Mucosa of descending colon (tissue), 3 donors: ENCODE results near the gene PRR3. TPM values are rescaled to one million over a fixed set of nuclear protein-coding genes. Genes with fewer than 3 reads are reported as not detected.
A peak's percentile ranks its signal among the peaks of the same experiment; 100 is the strongest.
"Not testable (repeated sequence)": the region's sequence is repeated elsewhere in the genome, so short reads cannot be mapped to it uniquely, and the experiment has no call there.

Experiments
- ATAC-seq: fragments of 200-7000 bp; cut with Tn5 transposase; one replicate; pipeline ENCODE4 v1.9.1; 2020; ENCODE audit warnings: mild to moderate bottlenecking, moderate library complexity
- DNase-seq, 3 donors: peaks; one replicate each; pipeline ENCODE4 v3.0.0-alpha.2; 2020
- H3K36me3 ChIP-seq: fragments of 200-600 bp; one replicate; pipeline ENCODE4 v1.8.0; 2021; ENCODE audit warnings: low read depth, mild to moderate bottlenecking
- H3K4me1 ChIP-seq: fragments of 200-600 bp; one replicate; pipeline ENCODE4 v1.8.0; 2021; ENCODE audit warnings: low read depth, mild to moderate bottlenecking
- H3K4me3 ChIP-seq: fragments of 200-600 bp; one replicate; pipeline ENCODE4 v1.8.0; 2021; ENCODE audit warnings: mild to moderate bottlenecking
- H3K9me3 ChIP-seq: fragments of 200-600 bp; one replicate; pipeline ENCODE4 v1.8.0; 2021; ENCODE audit warnings: mild to moderate bottlenecking
- CTCF ChIP-seq: fragments of 200-600 bp; IDR thresholded peaks from one replicate; pipeline ENCODE4 v1.8.0; 2022; ENCODE audit warnings: antibody characterized with exemption, mild to moderate bottlenecking
- intact Hi-C, 2 donors: fragments of 100-400 bp; cut with DNase I in 1 of 2; cut with micrococcal nuclease in 1 of 2; formaldehyde crosslinking; loops; one replicate each; pipeline versions ENCODE4 v1.11.0 to v1.11.1; 2022; cut with DNase I, micrococcal nuclease
- total RNA-seq, 3 donors: library from RNA; stranded (reverse); fragmentation: NEBNext Ultra II Directional in 2 of 3; extraction: Animal tissue kit (Norgen Biotek cat#: 25700) in 2 of 3; gene quantifications; one replicate each; pipeline versions ENCODE4 v1.2.1 to v1.2.4, GENCODE V29; 2021 to 2023
- donor health status: DM: no; HTN: no; CAD: no; lungs with moderate emphysema.
- donor health status: DM: no; HTN: no; CAD: no.
- donor health status: DM: no; HTN: yes; CAD: no.

PRR3 gene
- total RNA-seq, 3 donors from 2014 or later = 4.6 to 9.7 (median 5.9) TPM

GRCh38 chr6:30520522-30520921 lies 36.6 kb upstream of the PRR3 start:
- peaks cover 13% of the 10 kb centered on the region for H3K4me1 ChIP-seq
- H3K9me3 ChIP-seq = peaks cover 6% of the 10 kb centered on the region
- no peak overlapping the region for H3K4me3 ChIP-seq
- no peak for TF ChIP-seq CTCF
- H3K36me3 ChIP-seq = no peaks in the 10 kb centered on the region
- ATAC-seq = no peak
- intact Hi-C loops = no loop called here
- no peak for DNase-seq

- H3K4me3 ChIP-seq, H3K36me3 ChIP-seq, intact Hi-C loops, H3K9me3 ChIP-seq: not testable (repeated sequence)
- peak; percentile 69 to 74 (median 73) for DNase-seq
- H3K4me1 ChIP-seq = peaks cover 10% of the 10 kb centered on the region
- ATAC-seq = peak; percentile 66
Measured at GRCh38 chr6:30521082-30521481, 36.0 kb upstream of the PRR3 start.

GRCh38 chr6:30521952-30522351 lies 35.1 kb upstream of the PRR3 start:
- ATAC-seq, H3K9me3 ChIP-seq, H3K36me3 ChIP-seq, H3K4me3 ChIP-seq, intact Hi-C loops, DNase-seq: not testable (repeated sequence)
- H3K4me1 ChIP-seq = peaks cover 10% of the 10 kb centered on the region

GRCh38 chr6:30526444-30526843 lies 30.7 kb upstream of the PRR3 start:
- intact Hi-C loops, ATAC-seq: not testable (repeated sequence)

GRCh38 chr6:30529349-30529875 lies 27.7 kb upstream of the PRR3 start:
- H3K4me1 ChIP-seq, H3K4me3 ChIP-seq, H3K36me3 ChIP-seq, H3K9me3 ChIP-seq, intact Hi-C loops, DNase-seq: not testable (repeated sequence)
- peak; percentile 3 for ATAC-seq

More at GRCh38 chr6:30526444-30526843, 30.7 kb upstream of the PRR3 start:
- H3K36me3 ChIP-seq, H3K9me3 ChIP-seq, DNase-seq, H3K4me3 ChIP-seq, H3K4me1 ChIP-seq: not testable (repeated sequence)

- no peak for TF ChIP-seq CTCF
- Histone ChIP-seq H3K4me1 (peaks cover 2% of the 10 kb centered on the region), H3K36me3 (no peaks in the 10 kb centered on the region), H3K4me3 (no peak overlapping the region), H3K9me3 (no peaks in the 10 kb centered on the region)
- intact Hi-C loops = loop anchor here in 1 of 2 donors (5.0 kb wide), 1 partner anchor 43 kb away; the partner anchor contains the start of gene HLA-E
- DNase-seq = no peak
- ATAC-seq = no peak
Measured at GRCh38 chr6:30530014-30530413, 27.1 kb upstream of the PRR3 start.

GRCh38 chr6:30533460-30534294 lies 23.4 kb upstream of the PRR3 start:
- DNase-seq (no peak), ATAC-seq (peak; percentile 60)

More at GRCh38 chr6:30533460-30534294, 23.4 kb upstream of the PRR3 start:
- H3K4me3 ChIP-seq = no peak overlapping the region
- no peaks in the 10 kb centered on the region for H3K4me1 ChIP-seq
- H3K9me3 ChIP-seq = no peaks in the 10 kb centered on the region
- intact Hi-C loops = loop anchor here in 1 of 2 donors (5.0 kb wide), 1 partner anchor 46 kb away; the partner anchor contains the start of gene HLA-E
- TF ChIP-seq CTCF = no peak
- no peaks in the 10 kb centered on the region for H3K36me3 ChIP-seq
